GM18909 (cell line): ENCODE results near the gene CNTN1.
"Not testable (repeated sequence)": the region's sequence is repeated elsewhere in the genome, so short reads cannot be mapped to it uniquely, and the experiment has no call there.

Source experiments
- ATAC-seq: cut with Tn5 transposase; IDR thresholded peaks from one replicate; pipeline ENCODE4 v1.9.1; 2021; ENCODE audit warnings: mild to moderate bottlenecking; ENCODE audit not compliant: unreplicated experiment, poor library complexity

CNTN1 gene

DNA sequence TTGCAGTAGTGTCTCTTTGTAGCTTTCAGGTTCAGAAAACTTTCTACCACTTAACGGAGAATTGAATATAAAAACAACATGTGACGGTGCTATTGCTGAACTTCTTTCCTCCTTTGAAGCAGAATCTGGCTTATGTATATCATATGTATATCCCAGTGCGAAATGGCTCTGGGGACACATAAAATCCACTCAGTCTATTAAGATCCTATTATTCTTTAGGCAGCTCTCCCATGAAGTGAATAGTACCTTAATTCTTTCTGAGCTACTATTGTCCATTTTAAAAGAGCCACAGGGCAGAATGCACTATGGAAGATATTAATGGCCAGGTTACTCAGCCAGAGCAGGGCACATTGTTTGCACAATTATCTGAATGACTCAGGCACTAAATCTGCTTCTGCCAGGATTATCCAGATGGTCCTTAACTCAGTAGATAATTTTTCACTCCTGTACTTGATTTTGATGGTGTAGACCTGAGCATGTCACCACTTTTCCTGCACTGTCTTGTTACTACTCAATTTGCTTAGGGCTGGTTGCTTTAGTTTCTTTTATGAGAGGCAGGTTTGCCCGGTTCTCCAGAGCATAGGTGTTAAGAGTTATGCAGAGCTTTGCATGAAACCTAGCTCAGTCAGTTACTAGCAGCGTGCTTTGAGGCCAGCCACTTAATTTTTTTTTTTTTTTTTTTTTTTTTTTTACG, 5.5 kb downstream of the CNTN1 start:
- no peak for ATAC-seq

DNA sequence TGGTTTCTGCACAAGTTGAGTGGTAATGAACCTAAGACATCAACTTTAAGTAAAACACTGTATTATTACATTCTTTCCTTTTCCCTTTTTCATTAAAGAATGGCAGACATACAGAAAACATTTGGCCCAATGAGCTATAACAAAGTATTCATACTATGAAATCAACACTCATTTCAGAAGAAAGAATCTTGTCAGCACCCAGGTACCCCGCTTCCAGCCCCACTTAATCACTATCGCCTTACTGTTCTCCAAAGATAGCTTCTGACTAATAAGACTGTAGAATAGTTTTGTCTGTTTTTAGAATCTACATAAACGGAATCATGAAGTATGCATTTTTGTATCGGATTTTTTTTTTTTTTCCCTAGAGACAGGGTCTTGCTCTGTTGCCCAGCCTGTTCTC, 9.5 kb downstream of the CNTN1 start:
- ATAC-seq, result peak; percentile 54

DNA sequence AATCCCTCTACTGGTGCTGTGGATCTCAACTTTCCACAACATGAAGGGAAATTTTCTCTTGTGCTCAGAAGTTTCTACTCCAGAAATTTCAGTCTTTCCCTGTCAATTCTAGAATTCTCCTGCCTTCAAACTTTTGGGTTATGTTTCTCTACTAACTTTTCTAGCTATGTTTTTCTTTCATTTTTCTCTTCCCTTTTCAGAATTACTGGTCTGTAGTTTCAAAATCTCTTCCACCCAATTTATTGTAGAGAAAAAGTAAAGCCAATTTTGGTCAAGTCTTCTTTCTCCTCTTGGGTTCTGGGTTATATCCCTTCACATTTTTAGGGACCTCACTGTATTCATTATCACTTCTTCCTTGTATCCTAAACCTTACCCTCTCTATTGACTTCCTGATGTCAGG, 18.9 kb downstream of the CNTN1 start:
- no peak for ATAC-seq

DNA sequence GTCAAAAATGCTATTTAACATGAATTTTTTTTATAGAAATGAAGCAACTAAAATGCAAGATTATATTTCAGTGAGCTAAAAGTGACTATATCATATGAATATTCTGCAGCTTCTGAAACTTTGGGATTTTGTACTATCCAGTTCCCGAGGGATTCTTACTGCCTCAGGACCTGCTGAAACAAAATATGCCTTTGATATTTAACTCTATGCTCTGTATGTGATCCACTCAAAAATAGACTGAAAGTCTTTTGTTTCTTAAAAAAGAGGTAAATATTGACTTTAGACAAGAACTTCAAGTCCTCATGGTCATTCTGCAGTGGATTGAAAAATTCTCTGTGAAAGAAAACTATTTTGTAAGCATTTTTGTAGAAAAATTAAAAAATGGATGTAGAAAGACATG, 22.4 kb downstream of the CNTN1 start:
- no peak for ATAC-seq

DNA sequence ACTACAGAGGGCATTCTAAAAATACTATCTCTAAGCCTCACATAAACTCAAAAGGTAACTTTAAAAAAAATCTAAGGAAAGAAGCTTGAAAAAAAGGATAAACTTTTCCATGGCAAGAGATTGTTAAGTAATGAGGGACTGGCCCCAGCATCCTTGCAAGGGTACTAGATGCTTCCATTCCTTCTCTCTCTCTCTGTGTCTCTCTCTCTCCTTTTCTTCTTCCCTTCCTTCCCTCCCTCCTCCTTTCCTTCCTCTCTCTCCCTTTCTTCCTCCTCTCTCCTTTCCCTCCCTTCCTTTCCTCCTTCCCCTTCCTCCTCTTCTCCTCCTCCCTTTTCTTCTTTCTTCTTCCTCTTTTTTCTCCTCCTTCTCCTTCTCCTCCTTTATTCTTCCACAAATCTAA, 23.8 kb downstream of the CNTN1 start:
- ATAC-seq, result no peak

DNA sequence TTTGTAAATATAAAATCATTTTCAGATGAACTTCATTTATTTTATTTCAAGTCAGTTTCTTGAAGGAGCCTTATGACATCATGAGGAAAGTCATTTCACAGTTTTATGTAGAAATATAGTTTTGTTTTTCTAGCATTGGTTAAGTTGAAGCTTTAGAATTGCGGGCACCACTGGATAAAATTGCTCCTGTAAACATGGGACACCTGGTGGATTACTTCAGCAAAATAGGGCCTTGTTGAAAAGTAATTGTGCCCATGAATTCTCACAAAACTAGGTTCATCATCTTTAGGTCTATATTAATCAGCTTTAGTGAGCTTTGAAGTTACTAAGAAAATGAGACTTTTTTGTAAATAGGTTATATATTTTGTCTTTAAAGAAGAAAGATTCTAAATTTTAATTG, 25.3 kb downstream of the CNTN1 start:
- no peak for ATAC-seq

DNA sequence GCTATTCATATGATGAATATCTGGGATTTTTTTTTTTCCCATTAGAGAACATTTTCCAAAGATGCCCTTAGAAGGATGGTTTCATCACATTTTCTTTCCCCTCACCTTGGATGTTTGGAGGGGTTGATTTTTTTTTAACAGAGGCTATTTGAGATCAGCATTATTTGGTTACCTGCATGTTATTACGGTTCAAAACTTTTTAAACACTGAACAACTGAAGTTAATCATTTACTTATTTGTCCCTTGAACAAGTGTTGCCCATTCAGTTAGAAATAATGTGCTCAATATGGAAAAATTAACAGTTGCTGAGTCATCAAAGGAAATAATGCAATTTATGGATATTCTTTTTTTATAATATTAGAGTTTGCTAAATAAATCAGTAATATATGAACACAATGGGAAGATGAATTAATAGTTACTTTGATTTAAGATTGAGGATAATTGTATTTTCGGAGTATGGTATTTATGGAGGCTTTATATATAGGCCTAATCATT, 26.7 kb downstream of the CNTN1 start:
- no peak for ATAC-seq

DNA sequence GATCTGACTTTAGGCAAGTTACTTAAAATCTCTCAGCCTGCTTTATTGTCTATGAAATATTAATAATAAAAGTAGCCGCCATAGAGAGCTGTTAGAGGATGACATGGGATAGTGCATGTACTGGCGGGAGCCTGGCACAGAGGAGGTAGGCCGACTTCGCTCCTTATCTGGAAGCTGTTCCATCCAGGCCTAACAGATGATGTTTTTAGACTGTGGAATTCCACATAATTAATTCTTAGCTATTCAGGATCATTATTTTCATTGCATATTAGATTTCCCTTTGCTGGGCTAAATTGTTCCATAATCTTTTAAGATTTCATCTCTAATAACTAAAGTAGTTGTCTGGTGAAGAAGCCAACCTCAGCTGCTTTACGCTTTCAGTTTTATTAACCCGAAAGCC, 30.8 kb downstream of the CNTN1 start:
- no peak for ATAC-seq

DNA sequence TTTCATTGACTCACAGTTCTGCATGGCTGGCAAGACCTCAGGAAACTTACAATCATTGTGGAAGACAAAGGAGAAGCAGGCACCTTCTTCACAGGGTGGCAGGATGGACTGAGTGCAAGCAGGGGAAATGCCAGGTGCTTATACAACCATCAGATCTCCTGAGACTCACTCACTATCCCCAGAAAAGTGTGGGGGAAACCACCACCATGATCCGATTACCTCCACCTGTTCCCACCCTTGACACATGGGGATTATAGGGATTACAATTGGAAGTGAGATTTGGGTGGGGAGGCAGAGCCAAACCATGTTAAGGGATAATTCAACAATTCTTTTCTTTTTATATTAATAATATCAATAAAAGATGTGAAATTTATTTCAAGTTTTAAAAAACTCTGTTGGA, 34.1 kb downstream of the CNTN1 start:
- ATAC-seq, result no peak

DNA sequence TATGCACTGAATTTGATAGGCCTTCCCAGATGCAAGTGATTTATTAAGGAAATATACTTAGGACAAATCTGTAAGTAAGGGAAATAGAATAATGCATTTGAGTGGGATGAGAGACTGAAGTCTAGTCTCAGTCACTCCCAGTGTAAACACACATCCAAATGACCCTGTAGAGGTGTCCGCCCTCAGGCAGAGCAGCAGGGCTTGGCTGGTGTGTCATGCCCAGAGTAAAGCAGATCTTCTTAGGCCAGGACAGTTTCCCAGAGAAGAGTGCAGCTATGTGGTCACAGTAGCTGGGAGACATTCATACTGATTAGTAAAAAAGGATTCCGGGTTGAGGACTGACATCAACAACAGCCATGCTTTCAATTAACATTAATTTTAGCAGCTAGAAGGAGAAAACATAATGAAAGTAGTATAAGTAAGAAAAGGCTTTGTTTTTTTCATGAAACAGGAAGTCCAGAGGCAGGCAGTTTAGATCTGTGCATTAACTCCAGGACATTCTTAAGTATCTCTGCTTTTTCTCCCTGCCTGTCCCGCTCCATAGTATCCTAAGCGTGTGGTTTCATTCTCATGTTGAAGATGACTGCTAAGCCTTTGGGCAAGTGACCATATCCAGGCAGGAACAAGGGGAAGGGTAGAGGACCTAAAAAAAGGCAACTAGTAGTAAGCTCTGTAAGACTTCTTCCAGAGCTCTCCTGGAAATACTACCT, 35.7 kb downstream of the CNTN1 start:
- no peak for ATAC-seq

DNA sequence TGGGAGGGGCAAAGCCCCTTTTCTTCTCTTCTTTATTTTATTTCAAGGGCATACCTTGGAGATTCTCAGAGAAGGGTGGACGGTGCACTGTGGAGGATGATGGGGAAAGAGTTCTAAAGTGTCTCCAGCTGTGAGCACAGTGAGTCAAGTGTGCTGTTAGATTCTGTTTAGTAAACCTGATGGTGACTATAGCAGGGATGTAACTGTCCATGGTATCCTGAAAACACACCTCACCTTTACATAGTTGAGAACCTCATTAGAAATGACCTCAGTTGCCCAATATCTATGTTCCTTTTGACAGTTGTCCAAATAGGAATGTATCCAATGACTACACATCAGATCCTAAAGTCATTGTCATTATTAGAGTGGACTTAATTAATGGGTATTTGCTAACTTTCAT, 38.0 kb downstream of the CNTN1 start:
- ATAC-seq, result no peak

DNA sequence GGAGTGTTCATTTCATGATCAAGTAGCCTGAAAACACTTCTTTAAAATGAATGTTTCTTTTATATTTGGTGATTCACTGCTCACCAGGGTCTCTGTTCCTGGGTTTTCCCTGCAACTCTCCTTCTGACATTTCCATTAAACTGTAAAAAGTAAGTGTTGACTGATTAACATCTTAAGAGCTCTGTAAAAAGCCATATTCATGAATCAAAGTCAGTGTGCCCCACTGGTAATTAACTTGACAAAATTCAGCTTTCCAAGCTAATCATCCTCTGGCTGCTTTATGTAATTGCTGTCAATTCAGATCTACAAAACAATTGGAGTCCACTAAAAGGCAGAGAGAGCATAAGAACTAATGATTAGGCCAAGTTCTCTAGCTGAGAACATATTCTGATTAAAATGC, 41.6 kb downstream of the CNTN1 start:
- ATAC-seq, result no peak

DNA sequence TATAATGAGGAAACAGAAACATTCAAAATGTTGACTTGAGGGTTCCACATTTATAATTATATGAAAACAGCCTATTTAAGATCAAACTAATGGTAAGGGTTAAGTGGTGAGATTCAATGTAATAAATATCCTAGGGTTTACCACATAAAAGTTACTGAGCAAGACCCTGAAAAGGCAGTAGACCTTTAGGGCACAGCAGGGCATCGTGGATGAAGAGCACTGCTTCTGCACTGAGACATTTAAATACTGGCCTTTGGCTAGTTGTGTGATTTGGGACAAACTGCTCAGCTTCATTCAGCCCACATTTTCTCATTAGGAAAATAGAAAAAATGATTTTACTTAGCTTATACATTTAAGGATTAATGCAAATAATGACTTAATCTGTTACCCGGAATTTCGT, 42.0 kb downstream of the CNTN1 start:
- ATAC-seq, result no peak

DNA sequence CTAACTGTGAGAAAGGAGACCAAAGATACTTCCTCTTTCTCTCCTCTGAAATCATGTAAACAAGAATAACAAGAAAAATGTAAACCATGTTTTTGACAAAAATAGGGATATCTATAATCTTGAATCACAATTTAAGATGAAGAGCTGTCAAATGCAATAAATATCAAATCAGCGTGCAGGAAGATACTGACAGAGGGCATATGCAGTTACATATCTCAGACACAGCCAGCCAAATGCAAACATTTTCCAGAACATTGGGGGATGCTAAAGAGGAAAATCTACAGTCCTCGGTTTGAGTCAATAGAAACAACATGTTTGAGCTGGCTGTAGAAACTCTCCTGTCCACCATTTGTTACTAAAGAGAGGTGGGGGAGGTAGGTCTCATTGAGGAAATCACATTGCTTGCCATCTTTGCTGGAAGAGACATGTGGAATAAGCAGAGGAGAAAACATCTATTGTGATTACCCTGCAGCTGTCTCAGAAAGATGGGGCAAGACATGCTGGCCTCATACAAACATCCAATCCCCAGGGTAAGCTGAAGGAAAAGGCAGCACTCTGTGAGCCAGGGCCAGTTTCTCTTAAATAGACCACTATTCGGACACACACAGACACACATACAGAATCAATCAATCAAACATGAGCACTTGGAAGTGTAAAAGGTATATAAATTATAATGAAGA, 43.5 kb downstream of the CNTN1 start:
- ATAC-seq, result no peak

DNA sequence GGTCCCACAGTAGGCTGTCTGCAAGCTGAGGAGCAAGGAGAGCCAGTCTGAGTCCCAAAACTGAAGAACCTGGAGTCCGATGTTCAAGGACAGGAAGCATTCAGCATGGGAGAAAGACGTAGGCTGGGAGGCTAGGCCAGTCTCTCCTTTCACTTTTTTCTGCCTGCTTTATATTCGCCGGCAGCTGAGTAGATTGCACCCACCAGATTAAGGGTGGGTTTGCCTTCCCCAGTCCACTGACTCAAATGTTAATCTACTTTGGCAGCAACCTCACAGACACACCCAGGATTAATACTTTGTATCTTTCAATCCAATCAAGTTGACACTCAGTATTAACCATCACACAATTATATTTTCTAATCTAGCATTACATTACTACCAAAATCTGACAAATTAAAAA, 45.2 kb downstream of the CNTN1 start:
- not testable (repeated sequence) for ATAC-seq

DNA sequence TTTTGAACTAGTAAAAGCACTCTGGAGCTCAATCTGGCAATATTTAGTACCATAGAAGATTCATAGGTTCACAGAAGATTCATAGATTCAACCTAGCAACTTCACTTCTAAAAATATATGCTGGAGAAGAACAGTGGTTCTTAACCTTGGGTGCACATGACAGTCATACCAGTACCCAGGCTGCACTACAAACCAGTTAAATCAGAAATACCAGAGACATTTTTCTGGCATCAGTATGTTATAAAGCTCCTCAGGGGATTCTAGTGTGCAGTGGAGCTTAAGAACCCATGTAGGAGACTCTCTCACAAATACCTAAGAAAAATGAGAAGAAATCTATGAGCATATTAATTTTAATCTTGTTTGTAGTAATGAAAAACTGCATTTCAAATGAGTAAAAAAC, 46.6 kb downstream of the CNTN1 start:
- ATAC-seq, result no peak

DNA sequence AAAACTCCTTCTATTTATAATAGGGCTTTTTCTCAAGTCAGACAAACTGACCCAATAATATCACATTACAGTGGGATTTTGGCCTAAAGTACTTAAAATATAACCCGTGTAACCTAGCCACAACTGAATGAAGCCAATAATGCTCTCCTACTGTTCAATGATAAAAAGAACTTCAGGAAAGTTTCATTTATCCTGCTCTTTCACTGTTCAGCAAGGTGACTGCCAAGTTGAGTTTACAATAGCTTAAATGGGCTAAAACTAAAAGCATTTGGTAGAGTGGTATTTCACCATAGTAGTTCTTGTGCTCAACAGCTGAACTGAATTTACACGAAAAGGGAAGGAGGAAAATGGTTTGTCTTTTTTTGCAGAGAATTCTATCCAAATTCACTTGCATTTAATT, 49.8 kb downstream of the CNTN1 start:
- ATAC-seq, result no peak

DNA sequence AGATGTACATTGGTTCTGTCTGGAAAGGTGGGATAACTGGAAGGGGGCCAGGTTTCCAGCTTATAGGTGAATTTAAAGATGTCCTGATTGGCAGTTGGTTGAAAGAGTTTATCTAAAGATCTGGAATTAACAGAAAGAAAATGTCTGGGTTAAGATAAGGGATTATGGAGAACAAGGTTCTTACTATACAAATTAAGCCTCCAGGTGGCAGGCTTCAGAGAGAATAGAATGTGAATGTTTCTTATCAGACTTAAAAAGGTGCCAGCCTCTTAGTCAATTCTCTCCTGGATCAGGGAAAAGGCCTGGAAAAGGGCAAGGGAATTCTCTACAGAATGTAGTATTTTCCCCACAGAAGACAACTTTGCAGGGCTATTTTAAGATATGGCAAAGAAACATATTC, 53.1 kb downstream of the CNTN1 start:
- no peak for ATAC-seq

DNA sequence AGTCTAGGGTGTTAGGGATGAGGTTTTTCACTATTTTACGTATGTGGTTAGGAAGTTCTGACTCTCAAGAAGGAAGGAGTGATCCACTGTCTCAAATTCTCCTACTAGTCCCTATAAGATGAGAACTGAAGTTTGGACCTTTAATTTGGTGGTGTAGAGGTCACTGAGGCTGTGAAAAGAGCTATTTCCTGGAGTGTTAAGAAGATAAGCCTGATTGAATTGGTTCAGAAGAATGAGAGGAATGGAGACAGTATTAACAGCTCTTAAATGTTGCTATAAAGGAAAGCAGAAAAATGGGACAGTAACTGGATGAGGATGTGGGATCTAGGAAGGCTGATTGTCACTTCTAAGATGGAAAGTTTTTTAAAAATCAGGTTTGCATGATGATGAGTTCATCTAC, 57.6 kb downstream of the CNTN1 start:
- ATAC-seq, result no peak

DNA sequence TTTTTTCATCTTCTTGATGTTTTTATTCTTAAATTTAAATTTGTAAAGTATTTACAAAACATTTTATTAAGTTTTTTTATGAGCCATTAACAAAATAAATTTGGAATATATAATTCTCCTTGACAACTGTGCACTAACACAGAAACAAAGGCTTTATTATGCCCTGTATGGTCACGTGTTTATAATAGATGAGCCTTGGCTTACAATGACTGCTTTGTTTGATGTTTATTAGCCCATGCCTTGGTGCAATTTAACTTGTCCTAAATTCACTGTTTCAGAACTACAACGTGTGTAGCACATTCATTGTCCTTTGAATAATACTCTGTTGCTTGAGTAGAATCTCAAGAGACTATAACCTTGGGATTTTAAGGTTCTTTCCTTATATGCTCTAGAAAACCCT, 59.8 kb downstream of the CNTN1 start:
- no peak for ATAC-seq

DNA sequence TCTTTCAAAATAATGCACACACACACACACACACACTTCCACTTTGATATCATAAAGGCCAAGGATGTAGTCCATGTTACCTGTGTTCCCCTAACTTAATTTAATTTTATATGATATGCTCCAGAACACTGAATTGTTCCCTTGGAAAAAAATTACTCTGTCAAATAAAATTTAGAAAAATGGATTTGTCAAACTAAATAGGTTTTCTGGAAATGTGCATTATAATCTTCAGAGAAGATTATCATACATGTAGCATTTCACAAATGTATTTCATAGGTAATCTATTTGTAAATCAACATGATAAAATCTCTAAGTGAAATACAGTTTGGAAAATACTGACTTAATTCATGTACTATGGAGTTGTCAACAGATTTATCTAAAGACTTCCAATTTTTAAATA, 68.6 kb downstream of the CNTN1 start:
- no peak for ATAC-seq

DNA sequence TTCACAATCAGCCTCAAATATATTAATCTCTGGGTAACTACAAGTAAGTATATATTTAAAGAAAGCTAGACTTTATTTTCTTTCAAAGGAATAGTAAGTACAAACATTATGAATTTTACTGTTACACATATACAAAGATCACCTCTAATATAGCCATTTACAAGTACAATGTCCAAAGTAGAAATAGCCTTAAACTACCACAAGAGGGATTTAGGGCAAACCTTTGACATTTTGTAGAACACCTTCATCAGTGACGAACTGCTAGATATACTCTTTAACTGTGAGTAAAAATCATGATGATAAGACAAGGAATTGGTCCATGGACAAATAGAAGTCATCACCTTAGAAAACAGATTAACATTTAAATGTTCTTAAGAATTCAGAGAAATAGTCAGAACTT, 69.8 kb downstream of the CNTN1 start:
- no peak for ATAC-seq
